ENCODE data around the gene ARL3. TPM values are rescaled to one million over a fixed set of nuclear protein-coding genes. Genes with fewer than 3 reads are reported as not detected.

Gene ARL3
- total RNA-seq, 4 donors from 2014 or later: 7.1 to 9.8 (median 9.1) TPM

DNA sequence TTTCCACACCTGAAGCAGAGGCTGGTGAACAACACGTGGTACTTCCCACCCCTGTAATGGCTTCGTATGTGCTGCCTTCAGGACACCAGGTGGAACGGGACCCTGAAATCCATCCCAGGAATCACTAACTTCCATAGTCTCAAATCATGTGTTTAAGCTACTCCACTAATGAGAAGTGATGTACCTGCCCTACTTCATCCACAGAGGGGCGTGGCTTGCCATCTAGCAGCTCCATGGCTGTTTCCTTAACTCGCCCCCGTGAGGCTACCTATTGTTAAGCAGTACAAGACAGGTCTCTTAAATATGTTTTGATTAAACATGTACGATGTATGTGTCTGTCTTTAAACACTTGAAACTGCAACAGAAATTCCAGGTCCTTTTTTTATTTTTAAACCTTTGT, 31.8 kb downstream of the ARL3 start:
- H3K27me3 ChIP-seq: no peaks in the 10 kb centered on the region
- H3K4me3 ChIP-seq: no peak overlapping the region
- no peak for ATAC-seq
- no peak for TF ChIP-seq POLR2A (IDR thresholded peaks at IDR 0.05)
- TF ChIP-seq POLR2AphosphoS5 (IDR thresholded peaks at IDR 0.05): no peak
- TF ChIP-seq, protein P1, sequence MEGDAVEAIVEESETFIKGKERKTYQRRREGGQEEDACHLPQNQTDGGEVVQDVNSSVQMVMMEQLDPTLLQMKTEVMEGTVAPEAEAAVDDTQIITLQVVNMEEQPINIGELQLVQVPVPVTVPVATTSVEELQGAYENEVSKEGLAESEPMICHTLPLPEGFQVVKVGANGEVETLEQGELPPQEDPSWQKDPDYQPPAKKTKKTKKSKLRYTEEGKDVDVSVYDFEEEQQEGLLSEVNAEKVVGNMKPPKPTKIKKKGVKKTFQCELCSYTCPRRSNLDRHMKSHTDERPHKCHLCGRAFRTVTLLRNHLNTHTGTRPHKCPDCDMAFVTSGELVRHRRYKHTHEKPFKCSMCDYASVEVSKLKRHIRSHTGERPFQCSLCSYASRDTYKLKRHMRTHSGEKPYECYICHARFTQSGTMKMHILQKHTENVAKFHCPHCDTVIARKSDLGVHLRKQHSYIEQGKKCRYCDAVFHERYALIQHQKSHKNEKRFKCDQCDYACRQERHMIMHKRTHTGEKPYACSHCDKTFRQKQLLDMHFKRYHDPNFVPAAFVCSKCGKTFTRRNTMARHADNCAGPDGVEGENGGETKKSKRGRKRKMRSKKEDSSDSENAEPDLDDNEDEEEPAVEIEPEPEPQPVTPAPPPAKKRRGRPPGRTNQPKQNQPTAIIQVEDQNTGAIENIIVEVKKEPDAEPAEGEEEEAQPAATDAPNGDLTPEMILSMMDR (IDR thresholded peaks at IDR 0.05): no peak
- no peak for TF ChIP-seq EP300 (IDR thresholded peaks at IDR 0.05)
- peaks cover 0 to 20% (median 3%) of the 10 kb centered on the region in 3 donors for H3K4me1 ChIP-seq
- H3K27ac ChIP-seq: no peak overlapping the region
- 80 to 87% methylated on average over 2 to 6 of the region's 7 CpGs for WGBS, 2 donors (ENCODE audit: low coverage in 1 of 2)
- H3K36me3 ChIP-seq: peaks cover 0 to 54% of the 10 kb centered on the region in 2 donors
- H3K9me3 ChIP-seq: no peaks in the 10 kb centered on the region

DNA sequence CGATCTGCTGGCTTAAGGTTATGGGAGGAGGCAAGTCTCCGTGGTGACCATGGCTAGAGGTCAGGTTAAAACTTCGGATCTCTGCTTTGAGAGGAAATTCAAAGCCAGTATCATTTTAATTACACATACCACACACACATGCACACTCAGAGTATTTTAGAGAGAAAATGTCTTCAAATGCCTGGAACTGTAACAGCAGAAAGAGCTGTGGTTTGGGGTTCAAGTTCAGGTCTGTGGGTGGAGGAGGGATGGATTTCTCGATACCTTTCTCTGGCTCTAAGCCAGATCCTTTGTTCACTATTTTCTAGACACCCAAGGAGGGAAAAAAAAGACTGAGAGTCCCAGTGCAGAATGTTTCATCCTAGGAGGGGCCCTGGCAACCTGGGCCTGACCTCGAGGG, 32.5 kb downstream of the ARL3 start:
- Histone ChIP-seq H3K36me3 (peaks cover 0 to 48% of the 10 kb centered on the region in 2 donors), H3K4me1 (peaks cover 0 to 27% (median 10%) of the 10 kb centered on the region in 3 donors), H3K27me3 (no peaks in the 10 kb centered on the region), H3K27ac (no peak overlapping the region), H3K4me3 (no peak overlapping the region), H3K9me3 (no peaks in the 10 kb centered on the region)
- ATAC-seq: no peak
- whole genome bisulfite sequencing, 2 donors (ENCODE audit: low coverage in 1 of 2): 58 to 60% methylated on average over 4 of the region's 5 CpGs
- no peak for TF ChIP-seq POLR2A (IDR thresholded peaks at IDR 0.05)
- TF ChIP-seq, protein P1 (IDR thresholded peaks at IDR 0.05): no peak
- no peak for TF ChIP-seq POLR2AphosphoS5 (IDR thresholded peaks at IDR 0.05)
- TF ChIP-seq EP300 (IDR thresholded peaks at IDR 0.05): no peak

DNA sequence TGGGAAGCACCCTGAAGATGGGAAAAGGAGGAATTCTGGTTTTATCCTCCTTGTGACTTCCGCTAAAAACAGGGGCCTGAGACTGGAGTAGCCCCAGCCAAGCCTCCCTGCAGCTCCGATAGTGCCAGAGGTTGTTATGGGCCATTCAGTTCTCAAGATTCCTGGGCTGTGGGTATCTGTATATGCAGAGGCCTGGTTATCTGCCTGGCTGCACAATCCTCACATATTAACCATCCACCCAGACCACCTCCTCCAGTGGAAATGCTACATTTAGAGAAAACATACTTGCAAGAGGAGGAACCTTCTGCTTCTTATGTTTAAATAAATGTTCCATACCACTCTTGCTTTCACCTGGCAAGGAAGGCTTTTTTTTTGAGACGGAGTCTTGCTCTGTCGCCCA, 34.6 kb downstream of the ARL3 start:
- Histone ChIP-seq H3K27ac (no peak overlapping the region), H3K4me3 (no peak overlapping the region), H3K4me1 (peaks cover 2 to 48% (median 27%) of the 10 kb centered on the region in 3 donors), H3K9me3 (no peaks in the 10 kb centered on the region), H3K36me3 (peaks cover 0 to 34% of the 10 kb centered on the region in 2 donors), H3K27me3 (no peaks in the 10 kb centered on the region)
- ATAC-seq: no peak
- WGBS, 2 donors (ENCODE audit: low coverage in 1 of 2): 92 to 93% methylated on average over 3 to 4 of the region's 4 CpGs
- TF ChIP-seq POLR2AphosphoS5 (IDR thresholded peaks at IDR 0.05) (no peak), EP300 (IDR thresholded peaks at IDR 0.05) (no peak), POLR2A (IDR thresholded peaks at IDR 0.05) (no peak)
- TF ChIP-seq, protein P1 (IDR thresholded peaks at IDR 0.05): no peak

DNA sequence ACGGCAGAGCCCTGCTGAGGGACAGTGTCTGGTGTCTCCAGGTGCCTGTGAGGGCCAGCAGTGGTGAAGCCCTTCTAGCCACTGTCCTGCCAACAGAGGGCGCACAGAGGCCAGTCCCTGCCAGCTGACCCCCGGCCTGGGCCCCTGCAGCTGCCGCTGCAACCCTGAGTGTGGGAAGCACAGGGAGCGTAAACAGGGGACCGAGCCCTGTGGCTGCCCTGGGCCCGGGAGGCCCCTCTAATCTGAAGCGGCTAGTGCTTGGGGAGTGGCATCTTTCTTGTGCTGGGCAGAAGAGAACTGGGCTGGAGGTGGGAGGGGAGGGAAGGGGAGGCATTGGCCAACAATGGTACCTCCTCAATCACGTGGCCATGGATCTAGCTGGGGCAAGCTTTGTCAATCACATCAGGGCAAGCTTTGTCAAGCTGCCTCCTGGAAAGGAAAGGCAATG, 35.3 kb downstream of the ARL3 start:
- Histone ChIP-seq H3K4me3 (no peak overlapping the region), H3K9me3 (no peaks in the 10 kb centered on the region), H3K36me3 (peaks cover 0 to 27% of the 10 kb centered on the region in 2 donors), H3K27me3 (no peaks in the 10 kb centered on the region), H3K27ac (peak overlapping the region in 1 of 4 donors; percentile 7), H3K4me1 (peaks cover 4 to 55% (median 35%) of the 10 kb centered on the region in 3 donors)
- WGBS, 2 donors (ENCODE audit: low coverage in 1 of 2): no CpG with 5 or more reads among the region's 9 CpGs
- ATAC-seq: peak; percentile 19
- TF ChIP-seq, protein P1 (IDR thresholded peaks at IDR 0.05): peak in 2 of 4 experiments; percentile 37 to 68
- TF ChIP-seq POLR2AphosphoS5 (IDR thresholded peaks at IDR 0.05) (no peak), EP300 (IDR thresholded peaks at IDR 0.05) (no peak)

DNA sequence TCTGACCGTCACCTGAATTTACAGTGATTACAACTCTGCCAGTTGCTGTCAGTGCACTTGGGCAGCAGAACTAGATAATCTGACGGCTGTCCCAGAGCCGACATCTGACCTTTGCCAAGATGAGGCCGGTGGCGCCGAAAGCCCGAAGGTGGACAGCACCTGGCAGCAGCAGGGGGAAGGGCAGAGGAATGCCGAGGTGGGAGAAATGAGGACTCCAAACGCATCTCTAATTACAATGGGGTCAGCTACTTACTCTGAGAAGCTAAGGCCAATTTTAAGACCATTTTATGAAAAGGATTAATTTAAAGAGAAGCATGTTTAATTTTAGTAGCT, 36.2 kb downstream of the ARL3 start:
- TF ChIP-seq EP300 (IDR thresholded peaks at IDR 0.05): no peak
- TF ChIP-seq, protein P1 (IDR thresholded peaks at IDR 0.05): no peak
- no peak for TF ChIP-seq POLR2A (IDR thresholded peaks at IDR 0.05)
- TF ChIP-seq POLR2AphosphoS5 (IDR thresholded peaks at IDR 0.05): no peak
- peak overlapping the region in 1 of 4 donors; percentile 78 for H3K27ac ChIP-seq
- no peaks in the 10 kb centered on the region for H3K9me3 ChIP-seq
- H3K4me3 ChIP-seq: no peak overlapping the region
- H3K27me3 ChIP-seq: no peaks in the 10 kb centered on the region
- H3K4me1 ChIP-seq: peaks cover 4 to 64% (median 42%) of the 10 kb centered on the region in 3 donors
- H3K36me3 ChIP-seq: peaks cover 0 to 19% of the 10 kb centered on the region in 2 donors
- ATAC-seq: no peak
- 80 to 85% methylated on average over 2 to 8 of the region's 9 CpGs for WGBS, 2 donors (ENCODE audit: low coverage in 1 of 2)

All from gastroesophageal sphincter (tissue), 4 donors.